Calu3 (cell line): ENCODE measurements around the gene HNRNPLL. TPM values are rescaled to one million over a fixed set of nuclear protein-coding genes. Genes with fewer than 3 reads are reported as not detected.

Experiments
- BruUV-seq: library from RNA; stranded (reverse); fragments of 400-500 nt; replicated peaks from 2 replicates; lab custom pipeline; 2021; lab: Mats Ljungman, UMichigan
- CTCF ChIA-PET: fragments of 300-600 bp; sonication (Branson Sonifier 250); formaldehyde crosslinking; loops from one replicate; lab custom pipeline; 2022; ENCODE audit warnings: antibody characterized with exemption; lab: Charles Lee
- DNase-seq: peaks from one replicate; pipeline ENCODE4 v3.0.0; 2022
- H3K27ac Mint-ChIP-seq: one replicate; pipeline ENCODE4 v1.8.0; 2022; ENCODE audit warnings: mixed read lengths; ENCODE audit not compliant: unreplicated experiment
- H3K27me3 Mint-ChIP-seq: one replicate; pipeline ENCODE4 v1.8.0; 2022; ENCODE audit warnings: mixed read lengths; ENCODE audit not compliant: unreplicated experiment
- H3K36me3 Mint-ChIP-seq: one replicate; pipeline ENCODE4 v1.8.0; 2022; ENCODE audit warnings: mild to moderate bottlenecking, moderate library complexity, mixed read lengths; ENCODE audit not compliant: insufficient read depth, unreplicated experiment
- H3K4me1 Mint-ChIP-seq: one replicate; pipeline ENCODE4 v1.8.0; 2022; ENCODE audit warnings: mild to moderate bottlenecking, low read depth, mixed read lengths; ENCODE audit not compliant: unreplicated experiment
- H3K4me3 Mint-ChIP-seq: one replicate; pipeline ENCODE4 v1.8.0; 2022; ENCODE audit warnings: mild to moderate bottlenecking, low read depth, moderate library complexity, mixed read lengths; ENCODE audit not compliant: unreplicated experiment
- H3K9me3 Mint-ChIP-seq: one replicate; pipeline ENCODE4 v1.8.0; 2022; ENCODE audit warnings: low read depth, mixed read lengths; ENCODE audit not compliant: unreplicated experiment
- intact Hi-C: fragments of 100-400 bp; cut with micrococcal nuclease; formaldehyde crosslinking; loops from one replicate; pipeline ENCODE4 v1.10.0; 2022; ENCODE audit not compliant: unreplicated experiment
- total RNA-seq: library from RNA; stranded (reverse); gene quantifications from 2 replicates; pipeline ENCODE4 v1.2.3, GENCODE V29; 2022
- TF ChIP-seq, protein P1 (sequence below): fragments of 200-600 bp; IDR thresholded peaks from one replicate; pipeline ENCODE4 v1.8.0; 2022; ENCODE audit warnings: antibody characterized with exemption; ENCODE audit not compliant: unreplicated experiment

Gene HNRNPLL
- total RNA-seq, 1 experiment from 2014 or later = 47.6 TPM

DNA sequence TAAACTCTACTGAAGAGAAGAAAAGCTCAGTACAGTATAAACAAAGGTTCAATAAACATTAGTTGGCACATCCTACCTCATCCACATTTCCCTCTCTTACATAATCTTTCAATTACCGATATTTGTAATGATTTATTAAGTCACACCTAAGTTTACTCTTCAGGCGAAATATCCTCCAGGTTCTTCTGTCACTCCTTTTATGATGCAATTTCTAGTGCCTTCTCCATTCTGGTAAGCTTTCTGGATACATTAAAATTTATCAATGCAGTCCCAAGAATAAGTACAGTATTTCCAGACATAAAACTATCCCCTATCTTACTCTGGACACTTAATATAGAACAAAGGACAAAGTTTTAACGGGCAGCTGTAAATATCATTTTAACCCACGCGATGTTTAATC lies 5.6 kb downstream of the HNRNPLL start:
- H3K36me3 Mint-ChIP-seq = peaks cover 20% of the 10 kb centered on the region
- TF ChIP-seq, protein P1, sequence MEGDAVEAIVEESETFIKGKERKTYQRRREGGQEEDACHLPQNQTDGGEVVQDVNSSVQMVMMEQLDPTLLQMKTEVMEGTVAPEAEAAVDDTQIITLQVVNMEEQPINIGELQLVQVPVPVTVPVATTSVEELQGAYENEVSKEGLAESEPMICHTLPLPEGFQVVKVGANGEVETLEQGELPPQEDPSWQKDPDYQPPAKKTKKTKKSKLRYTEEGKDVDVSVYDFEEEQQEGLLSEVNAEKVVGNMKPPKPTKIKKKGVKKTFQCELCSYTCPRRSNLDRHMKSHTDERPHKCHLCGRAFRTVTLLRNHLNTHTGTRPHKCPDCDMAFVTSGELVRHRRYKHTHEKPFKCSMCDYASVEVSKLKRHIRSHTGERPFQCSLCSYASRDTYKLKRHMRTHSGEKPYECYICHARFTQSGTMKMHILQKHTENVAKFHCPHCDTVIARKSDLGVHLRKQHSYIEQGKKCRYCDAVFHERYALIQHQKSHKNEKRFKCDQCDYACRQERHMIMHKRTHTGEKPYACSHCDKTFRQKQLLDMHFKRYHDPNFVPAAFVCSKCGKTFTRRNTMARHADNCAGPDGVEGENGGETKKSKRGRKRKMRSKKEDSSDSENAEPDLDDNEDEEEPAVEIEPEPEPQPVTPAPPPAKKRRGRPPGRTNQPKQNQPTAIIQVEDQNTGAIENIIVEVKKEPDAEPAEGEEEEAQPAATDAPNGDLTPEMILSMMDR = no peak
- no peaks in the 10 kb centered on the region for H3K9me3 Mint-ChIP-seq
- no peak for DNase-seq
- no peak overlapping the region for H3K4me3 Mint-ChIP-seq
- no peaks in the 10 kb centered on the region for H3K27me3 Mint-ChIP-seq
- CTCF ChIA-PET = interaction anchor here (0.6 to 1.2 kb wide), 2 partner anchors 18 to 270 kb away, joined by 3 to 5 read pairs; no protein-coding TSS in a partner anchor
- intact Hi-C loops = no loop called here
- BruUV-seq = no TSS peak
- H3K27ac Mint-ChIP-seq = no peak overlapping the region
- H3K4me1 Mint-ChIP-seq = peaks cover 45% of the 10 kb centered on the region

DNA sequence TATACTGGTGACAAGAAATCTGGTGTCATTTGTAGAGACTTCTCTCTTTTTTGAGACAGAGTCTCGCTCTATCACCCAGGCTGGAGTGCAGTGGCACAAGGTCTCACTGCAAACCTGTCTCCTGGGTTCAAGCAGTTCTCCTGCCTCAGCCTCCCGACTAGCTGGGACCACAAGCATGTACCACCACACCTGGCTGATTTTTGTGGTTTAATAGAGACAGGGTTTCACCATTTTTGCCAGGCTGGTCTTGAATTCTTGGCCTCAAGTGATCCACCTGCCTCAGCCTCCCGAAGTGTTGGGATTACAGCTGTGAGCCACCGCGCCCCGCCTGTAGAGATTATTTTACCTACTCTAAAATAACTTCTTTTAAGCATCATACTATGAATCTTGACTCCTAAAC lies 6.5 kb downstream of the HNRNPLL start:
- CTCF ChIA-PET = interaction anchor here (1.2 kb wide), 1 partner anchor 17 kb away, joined by 3 read pairs; no protein-coding TSS in a partner anchor
- TF ChIP-seq, protein P1 = no peak
- Mint-ChIP-seq H3K9me3 (no peaks in the 10 kb centered on the region), H3K27me3 (no peaks in the 10 kb centered on the region), H3K27ac (no peak overlapping the region), H3K4me1 (peaks cover 45% of the 10 kb centered on the region), H3K4me3 (no peak overlapping the region), H3K36me3 (peaks cover 11% of the 10 kb centered on the region)
- no peak for DNase-seq
- intact Hi-C loops = no loop called here
- no TSS peak for BruUV-seq

DNA sequence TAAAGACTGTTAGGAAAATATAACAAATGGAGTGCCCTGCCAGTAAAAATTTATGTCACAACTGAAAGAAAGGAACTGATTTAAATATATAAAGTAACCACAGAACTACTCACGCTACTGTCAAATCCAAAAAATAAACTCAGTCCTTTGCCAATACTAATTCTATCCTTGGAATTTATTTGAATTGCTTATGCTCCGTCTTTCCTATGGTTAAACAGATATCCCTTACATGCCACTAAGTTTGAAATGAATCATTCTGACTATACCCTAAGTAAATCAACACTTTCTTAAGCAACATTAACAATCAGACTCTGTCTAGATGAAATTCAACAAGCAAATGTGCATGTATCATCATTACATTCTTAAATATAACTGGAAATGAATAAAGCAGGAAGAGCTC lies 9.8 kb downstream of the HNRNPLL start:
- BruUV-seq = no TSS peak

DNA sequence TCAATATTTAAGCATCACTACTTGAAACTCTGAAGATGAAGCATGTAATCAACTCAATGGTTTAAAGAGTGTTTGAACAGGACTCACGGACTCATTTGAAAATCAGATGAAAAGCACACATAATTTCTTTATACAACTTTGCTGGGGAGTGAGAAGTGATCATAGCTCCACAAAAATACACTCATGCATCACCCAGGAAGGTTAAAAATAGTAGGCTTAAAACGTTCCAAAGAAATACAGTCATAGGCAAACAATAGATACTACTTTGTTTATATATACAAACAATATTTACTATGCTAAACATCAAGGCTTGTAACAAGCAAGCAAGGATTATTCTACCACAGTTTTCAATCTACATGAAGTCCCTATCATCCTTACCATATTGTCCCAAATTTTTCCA lies 11.6 kb downstream of the HNRNPLL start:
- H3K4me1 Mint-ChIP-seq = peaks cover 6% of the 10 kb centered on the region
- no TSS peak for BruUV-seq
- intact Hi-C loops = no loop called here
- TF ChIP-seq, protein P1 = no peak
- H3K27me3 Mint-ChIP-seq = no peaks in the 10 kb centered on the region
- DNase-seq = no peak
- H3K9me3 Mint-ChIP-seq = no peaks in the 10 kb centered on the region
- H3K36me3 Mint-ChIP-seq = no peaks in the 10 kb centered on the region
- no peak overlapping the region for H3K27ac Mint-ChIP-seq
- no peak overlapping the region for H3K4me3 Mint-ChIP-seq
- CTCF ChIA-PET = interaction anchor here (0.9 kb wide), 1 partner anchor 10 kb away, joined by 3 read pairs; no protein-coding TSS in a partner anchor

More for the DNA sequence above, 9.8 kb downstream of the HNRNPLL start:
- no peak for DNase-seq
- TF ChIP-seq, protein P1 = no peak
- Mint-ChIP-seq H3K4me3 (no peak overlapping the region), H3K27me3 (no peaks in the 10 kb centered on the region), H3K9me3 (no peaks in the 10 kb centered on the region), H3K36me3 (no peaks in the 10 kb centered on the region), H3K4me1 (peaks cover 24% of the 10 kb centered on the region), H3K27ac (no peak overlapping the region)
- CTCF ChIA-PET = interaction anchor here (0.9 kb wide), 1 partner anchor 10 kb away, joined by 3 read pairs; the partner anchor contains the start of gene HNRNPLL
- intact Hi-C loops = no loop called here
